ENCODE data around the gene KSR2.

DNA sequence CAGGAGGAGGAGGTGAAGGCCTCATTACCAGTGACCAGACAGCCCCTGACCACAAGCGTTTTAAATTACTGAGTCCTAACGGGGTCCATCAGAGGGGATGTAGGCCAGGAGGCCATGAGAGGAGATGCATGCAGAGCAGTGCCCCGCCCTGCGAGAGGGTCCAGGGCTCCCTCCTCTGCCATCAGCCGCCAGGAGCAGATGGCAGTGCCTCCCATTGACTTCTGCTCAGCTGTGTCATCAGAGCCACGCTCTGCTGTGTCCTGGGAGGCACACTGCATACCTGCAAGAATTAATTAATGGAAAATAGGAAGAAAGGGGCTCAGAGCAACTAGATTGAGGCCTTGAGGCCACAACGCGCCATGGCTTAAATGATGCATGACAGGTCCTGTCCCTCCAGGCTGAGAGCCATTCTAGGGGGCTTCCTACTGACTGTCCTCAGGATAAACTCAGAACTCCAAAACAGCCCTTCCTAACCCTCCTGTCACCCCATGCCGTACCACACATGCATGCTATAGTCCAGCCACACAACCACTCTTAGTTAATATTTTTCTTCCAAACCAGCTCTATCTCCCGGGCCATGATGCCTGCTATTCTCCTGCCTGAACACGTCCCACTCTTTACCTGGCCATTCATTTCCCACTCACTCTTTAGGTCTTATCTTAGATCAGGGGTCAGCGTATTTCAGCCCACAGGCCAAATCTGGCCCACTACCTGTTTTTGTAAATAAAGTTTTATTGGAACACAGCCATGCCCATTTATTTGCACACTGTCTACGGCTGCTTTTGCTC is 235.8 kb downstream of the KSR2 start:
- TF ChIP-seq, protein P1, sequence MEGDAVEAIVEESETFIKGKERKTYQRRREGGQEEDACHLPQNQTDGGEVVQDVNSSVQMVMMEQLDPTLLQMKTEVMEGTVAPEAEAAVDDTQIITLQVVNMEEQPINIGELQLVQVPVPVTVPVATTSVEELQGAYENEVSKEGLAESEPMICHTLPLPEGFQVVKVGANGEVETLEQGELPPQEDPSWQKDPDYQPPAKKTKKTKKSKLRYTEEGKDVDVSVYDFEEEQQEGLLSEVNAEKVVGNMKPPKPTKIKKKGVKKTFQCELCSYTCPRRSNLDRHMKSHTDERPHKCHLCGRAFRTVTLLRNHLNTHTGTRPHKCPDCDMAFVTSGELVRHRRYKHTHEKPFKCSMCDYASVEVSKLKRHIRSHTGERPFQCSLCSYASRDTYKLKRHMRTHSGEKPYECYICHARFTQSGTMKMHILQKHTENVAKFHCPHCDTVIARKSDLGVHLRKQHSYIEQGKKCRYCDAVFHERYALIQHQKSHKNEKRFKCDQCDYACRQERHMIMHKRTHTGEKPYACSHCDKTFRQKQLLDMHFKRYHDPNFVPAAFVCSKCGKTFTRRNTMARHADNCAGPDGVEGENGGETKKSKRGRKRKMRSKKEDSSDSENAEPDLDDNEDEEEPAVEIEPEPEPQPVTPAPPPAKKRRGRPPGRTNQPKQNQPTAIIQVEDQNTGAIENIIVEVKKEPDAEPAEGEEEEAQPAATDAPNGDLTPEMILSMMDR (IDR thresholded peaks at IDR 0.05), result no peak
- TF ChIP-seq POLR2A (IDR thresholded peaks at IDR 0.05) (no peak), POLR2AphosphoS5 (IDR thresholded peaks at IDR 0.05; ENCODE audit: insufficient read depth in 1 of 2, low read depth in 1 of 2) (no peak)
